C4-2B (cell line): Measurements from ENCODE around the gene DCDC2C.

ENCODE experiments used
- H3K27ac ChIP-seq: fragments of 450-650 bp; 2 replicates; pipeline ENCODE4 v1.5.1; 2017
- ZFX ChIP-seq: fragments of 450-650 bp; IDR thresholded peaks from 2 replicates; pipeline ENCODE4 v1.6.1; 2017
- TF ChIP-seq, protein P1 (sequence below): fragments of 450-650 bp; conservative IDR thresholded peaks from 2 replicates; pipeline ENCODE4 v1.5.1; 2017; ENCODE audit warnings: mild to moderate bottlenecking

DCDC2C gene

GRCh38 chr2:3873899-3874298, 170.5 kb downstream of the DCDC2C start:
- TF ChIP-seq, protein P1, sequence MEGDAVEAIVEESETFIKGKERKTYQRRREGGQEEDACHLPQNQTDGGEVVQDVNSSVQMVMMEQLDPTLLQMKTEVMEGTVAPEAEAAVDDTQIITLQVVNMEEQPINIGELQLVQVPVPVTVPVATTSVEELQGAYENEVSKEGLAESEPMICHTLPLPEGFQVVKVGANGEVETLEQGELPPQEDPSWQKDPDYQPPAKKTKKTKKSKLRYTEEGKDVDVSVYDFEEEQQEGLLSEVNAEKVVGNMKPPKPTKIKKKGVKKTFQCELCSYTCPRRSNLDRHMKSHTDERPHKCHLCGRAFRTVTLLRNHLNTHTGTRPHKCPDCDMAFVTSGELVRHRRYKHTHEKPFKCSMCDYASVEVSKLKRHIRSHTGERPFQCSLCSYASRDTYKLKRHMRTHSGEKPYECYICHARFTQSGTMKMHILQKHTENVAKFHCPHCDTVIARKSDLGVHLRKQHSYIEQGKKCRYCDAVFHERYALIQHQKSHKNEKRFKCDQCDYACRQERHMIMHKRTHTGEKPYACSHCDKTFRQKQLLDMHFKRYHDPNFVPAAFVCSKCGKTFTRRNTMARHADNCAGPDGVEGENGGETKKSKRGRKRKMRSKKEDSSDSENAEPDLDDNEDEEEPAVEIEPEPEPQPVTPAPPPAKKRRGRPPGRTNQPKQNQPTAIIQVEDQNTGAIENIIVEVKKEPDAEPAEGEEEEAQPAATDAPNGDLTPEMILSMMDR: no peak
- no peak for TF ChIP-seq ZFX
- no peak overlapping the region for H3K27ac ChIP-seq

DNA sequence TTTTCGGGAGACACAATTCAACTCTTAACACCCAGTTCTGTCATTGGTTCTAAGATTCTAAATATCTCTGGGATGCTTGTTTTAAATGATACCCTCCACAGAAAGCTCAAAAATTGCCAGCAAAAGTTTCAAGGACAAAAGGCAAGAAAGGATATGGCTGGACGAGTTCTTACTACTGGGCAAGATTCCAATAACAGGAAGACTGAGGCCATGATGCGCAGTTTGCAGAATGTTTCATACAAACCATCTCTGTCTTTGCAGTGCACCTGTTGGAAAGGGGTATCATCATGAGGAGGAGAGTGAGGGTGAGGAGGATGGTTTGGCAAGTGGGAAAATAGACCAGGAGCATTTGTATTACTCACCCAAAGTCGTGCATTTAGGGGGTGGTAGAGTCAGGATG, 172.8 kb downstream of the DCDC2C start:
- H3K27ac ChIP-seq: no peak overlapping the region
- TF ChIP-seq, protein P1: no peak
- TF ChIP-seq ZFX: no peak

GRCh38 chr2:3876685-3877084, 173.3 kb downstream of the DCDC2C start:
- TF ChIP-seq, protein P1: no peak
- TF ChIP-seq ZFX: no peak
- no peak overlapping the region for H3K27ac ChIP-seq

DNA sequence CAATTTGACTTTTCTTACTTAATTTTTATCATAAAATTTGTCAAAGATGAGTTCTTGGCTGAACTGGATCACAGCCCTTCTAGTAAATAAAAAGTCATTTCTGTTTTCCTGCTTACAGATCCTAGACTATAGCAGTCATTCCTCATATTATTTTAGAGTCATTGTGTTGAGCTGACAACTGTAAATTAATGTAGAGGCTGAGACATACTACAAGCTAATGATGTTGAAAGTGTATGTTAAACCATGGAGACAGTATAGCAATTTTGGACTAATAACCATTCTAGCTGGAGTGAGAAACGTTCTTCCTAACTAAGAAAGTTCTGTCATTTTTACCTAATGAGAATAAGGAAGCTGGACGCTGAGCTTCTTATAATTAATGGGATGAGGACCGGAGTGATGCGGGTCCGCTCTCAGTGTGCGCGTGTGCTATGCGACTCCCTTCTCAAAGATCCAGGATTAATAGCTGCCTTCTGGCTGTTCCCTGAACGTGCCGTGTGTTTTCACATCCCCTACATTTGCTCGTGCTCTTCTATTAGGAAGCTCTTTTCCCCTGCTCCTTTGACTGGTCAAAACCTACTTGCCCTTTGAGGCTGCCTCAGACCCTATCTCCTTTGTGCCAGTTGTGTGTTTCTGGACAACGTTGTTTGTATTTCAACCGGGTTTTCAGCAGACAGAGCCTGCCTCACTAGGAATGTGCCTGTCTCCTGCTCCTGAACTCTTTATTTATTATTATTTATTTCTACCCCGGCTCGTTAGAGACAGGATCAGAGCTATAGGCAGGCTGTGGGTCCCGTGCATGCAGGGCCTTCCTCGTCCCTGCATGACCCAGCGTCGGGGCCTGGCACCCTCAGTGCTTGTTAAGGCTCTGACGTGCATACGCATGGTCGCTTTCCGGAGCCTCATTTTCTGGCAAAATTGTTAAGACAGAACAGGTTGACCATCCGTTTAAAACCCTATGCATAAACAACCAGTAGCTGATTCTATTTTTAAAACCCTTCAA, 182.6 kb downstream of the DCDC2C start:
- no peak overlapping the region for H3K27ac ChIP-seq
- TF ChIP-seq, protein P1: no peak
- TF ChIP-seq ZFX: no peak

DNA sequence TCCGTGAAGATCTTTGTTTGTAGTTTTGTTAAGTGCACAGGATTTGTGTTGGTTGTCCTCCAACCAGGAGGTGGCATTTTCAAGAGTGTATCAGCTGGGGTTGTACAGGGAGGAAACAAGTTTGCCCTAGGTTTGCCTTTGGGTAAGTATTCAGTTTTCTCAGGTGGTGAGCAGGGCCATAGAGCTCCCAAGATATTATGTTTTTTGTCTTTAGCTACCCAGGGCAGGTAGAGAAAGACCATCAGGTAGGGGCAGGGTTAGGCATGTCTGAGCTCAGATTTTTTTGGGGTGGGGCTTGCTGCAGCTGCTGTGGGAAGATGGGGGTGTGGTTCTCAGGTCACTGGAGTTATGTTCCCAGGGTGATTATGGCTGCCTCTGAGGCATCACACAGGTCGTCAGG, 191.6 kb downstream of the DCDC2C start:
- TF ChIP-seq, protein P1: no peak
- TF ChIP-seq ZFX: no peak

More for the DNA sequence above, 191.6 kb downstream of the DCDC2C start:
- H3K27ac ChIP-seq: no peak overlapping the region
